HG02870 (cell line): ENCODE measurements around the gene MON1A.
"Not testable (repeated sequence)": the region's sequence is repeated elsewhere in the genome, so short reads cannot be mapped to it uniquely, and the experiment has no call there.

Source experiments
- ATAC-seq: cut with Tn5 transposase; IDR thresholded peaks from one replicate; pipeline ENCODE4 v1.9.1; 2021; ENCODE audit warnings: mild to moderate bottlenecking, moderate library complexity; ENCODE audit not compliant: unreplicated experiment

The MON1A gene, protein sequence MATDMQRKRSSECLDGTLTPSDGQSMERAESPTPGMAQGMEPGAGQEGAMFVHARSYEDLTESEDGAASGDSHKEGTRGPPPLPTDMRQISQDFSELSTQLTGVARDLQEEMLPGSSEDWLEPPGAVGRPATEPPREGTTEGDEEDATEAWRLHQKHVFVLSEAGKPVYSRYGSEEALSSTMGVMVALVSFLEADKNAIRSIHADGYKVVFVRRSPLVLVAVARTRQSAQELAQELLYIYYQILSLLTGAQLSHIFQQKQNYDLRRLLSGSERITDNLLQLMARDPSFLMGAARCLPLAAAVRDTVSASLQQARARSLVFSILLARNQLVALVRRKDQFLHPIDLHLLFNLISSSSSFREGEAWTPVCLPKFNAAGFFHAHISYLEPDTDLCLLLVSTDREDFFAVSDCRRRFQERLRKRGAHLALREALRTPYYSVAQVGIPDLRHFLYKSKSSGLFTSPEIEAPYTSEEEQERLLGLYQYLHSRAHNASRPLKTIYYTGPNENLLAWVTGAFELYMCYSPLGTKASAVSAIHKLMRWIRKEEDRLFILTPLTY

DNA sequence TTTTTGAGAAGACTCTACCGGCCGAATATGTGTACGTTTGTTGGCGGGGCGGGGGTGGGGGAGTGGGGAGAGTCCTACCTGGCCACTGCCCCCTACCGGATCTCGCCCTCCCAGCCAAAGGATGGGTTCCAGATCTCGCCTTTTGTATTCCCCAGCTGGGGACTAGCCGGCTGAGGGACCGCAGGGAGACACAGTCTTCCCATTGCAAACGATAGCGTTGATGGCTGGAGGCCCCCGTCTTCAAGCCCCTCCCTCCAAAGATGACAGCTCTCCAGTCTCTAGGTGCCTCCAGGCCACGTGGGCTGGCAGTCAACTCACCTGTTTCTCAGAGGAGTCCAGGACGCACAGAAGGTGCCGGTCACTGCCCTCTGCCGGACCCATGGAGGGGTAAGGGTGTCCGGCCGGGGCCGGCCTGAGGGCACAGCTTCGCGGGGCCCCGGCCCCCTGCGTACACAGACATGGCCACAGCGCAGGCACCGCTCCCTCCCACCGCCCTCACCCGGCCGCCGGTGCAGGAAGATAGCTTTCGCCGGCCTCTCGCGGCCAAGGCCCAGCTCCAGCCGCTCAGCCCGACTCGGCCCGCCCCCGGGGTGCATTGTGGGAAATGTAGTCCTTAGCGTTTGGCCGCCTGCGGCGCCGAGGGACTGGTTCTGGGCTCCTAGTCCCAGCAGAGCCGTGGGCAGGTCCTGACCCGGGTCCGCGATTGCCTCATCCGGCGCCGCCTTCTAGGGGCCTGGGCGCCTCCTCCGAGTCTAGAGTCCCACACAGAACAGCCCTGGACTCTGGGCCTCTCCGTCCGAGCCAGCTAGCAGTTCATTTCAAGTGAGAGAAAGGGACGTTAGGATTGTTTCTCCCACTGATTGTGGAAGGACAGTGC lies at the start of gene MON1A:
Gene MON1A, minus strand, starts transcription at position 521 of the 877 bp plus-strand sequence. CDS start 16,465 bp downstream, outside the sequence.
- ATAC-seq: peak; percentile 83

DNA sequence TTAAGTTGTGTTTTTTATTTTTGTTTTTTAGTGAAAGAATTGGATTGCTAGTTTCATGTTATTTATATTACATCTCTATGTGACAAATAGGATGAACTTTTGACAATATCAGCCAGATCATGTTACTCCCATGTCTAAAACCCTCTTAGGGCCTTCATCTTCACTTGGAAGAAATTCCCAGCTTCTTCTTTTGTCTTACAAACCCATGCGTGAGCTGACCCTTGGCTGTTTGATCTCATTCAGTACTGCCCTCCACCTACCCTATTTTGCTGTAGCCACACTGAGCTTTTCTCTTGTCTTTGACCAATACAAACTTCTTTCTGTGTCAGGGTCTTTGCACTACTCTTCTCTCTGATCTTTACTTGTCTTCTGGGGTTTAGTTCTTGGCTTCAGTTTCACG lies 47.3 kb upstream of the MON1A start:
- no peak for ATAC-seq

DNA sequence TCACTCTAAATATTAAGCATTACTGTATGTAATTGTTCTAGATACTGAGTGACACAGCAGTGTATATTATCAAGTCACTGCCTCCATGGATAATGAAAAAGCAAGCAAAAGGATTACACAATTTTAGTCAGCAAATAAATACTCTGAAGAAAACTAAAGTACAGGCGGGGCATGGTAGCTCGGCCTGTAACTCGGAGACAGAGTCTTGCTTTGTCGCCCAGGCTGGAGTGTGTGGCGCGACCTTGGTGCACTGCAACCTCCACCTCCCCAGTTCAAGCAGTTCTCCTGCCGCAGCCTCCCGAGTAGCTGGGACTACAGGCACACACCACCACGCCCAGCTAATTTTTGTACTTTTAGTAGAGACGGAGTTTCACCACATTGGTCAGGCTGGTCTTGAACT lies 43.0 kb upstream of the MON1A start:
- ATAC-seq: no peak

DNA sequence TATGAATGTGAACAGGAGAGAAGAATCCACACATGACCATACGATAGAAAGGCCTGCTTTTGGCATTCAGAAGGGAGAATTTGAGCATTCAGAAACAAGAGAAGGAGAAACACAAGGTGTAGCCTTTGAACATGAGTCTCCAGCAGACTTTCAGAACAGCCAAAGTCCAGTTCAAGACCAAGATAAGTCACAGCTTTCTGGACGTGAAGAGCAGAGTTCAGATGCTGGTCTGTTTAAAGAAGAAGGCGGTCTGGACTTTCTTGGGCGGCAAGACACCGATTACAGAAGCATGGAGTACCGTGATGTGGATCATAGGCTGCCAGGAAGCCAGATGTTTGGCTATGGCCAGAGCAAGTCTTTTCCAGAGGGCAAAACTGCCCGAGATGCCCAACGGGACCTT lies 38.7 kb upstream of the MON1A start:
- no peak for ATAC-seq

DNA sequence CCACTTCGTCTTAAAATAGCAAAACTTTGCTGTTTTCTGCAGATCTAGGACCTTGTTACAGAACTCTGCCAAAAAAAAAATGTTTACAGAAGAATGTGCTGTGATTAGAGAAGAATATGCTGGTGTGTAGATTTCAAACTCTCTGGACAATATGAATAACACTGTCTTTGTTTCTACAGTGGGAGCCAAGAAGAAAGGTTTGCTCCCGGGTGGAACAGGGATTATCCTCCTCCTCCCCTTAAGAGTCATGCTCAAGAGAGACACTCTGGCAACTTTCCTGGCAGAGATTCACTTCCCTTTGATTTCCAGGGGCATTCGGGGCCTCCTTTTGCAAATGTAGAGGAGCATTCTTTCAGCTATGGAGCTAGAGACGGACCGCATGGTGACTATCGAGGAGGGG lies 37.7 kb upstream of the MON1A start:
- ATAC-seq: no peak

DNA sequence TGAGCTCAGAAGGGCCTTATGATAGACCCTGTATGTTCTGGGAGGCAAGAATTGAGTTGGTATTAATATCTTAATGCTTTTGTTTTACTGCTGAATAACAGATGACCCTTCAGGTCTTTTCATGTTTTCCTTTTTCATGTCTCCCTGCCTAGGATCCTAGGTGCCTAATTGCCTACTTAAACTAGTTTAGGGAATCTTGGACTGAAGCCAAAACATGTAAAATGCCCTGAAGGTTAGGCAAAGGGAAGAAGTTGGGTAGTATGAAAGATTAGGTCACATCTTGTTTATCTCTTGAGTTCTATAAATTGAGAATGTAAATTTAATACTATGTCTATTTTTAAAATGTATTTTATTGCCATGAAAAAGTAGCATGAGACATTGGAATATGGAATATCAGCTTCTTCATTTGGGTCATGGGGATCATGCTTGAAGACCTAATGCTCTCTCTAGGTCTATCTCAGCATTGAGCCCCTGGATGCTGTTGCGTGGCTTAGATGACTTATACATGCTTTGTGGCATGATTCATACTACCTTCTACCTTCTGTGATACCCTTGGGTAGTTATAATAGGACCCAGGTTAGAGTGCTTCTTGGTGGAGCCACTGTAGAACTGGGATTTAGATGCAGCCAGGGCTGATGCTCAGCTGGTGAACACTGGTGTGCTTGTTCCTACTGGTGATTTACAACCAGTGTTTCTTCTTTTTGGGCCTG lies 36.8 kb upstream of the MON1A start:
- ATAC-seq: no peak

DNA sequence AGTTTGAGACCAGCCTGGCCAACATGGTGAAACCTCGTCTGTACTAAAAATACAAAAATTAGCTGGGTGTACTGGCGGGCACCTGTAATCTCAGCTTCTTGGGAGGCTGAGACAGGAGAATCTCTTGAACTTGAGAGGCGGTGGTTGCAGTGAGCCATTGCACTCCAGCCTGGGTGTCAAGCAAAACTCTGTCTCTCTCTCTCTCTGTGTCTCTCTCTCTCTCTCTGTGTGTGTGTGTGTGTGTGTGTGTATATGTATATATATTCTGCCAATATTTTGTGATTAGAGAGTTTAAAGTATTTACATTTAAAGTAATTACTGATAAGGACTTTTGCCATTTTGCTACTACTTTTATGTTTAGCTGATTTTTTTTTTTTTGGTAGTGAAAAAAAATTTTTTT lies 26.0 kb upstream of the MON1A start:
- ATAC-seq: no peak

DNA sequence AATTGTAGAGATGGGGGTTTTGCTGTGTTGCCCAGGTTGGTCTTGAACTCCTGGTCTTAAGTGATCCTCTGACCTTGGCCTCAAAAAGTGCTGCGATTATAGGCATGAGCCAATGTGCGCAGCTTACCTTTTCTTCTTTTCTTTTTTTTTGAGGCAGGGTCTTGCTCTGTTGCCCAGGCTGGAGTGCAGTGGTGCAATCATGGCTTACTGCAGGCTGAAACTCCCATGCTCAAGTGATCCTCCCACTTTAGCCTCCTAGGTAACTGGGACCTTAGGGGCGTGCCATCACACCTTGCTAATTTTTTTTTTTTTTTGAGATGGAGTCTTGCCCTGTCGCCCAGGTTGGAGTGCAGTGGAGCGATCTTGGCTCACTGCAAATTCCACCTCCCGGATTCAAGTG lies 23.3 kb upstream of the MON1A start:
- no peak for ATAC-seq

DNA sequence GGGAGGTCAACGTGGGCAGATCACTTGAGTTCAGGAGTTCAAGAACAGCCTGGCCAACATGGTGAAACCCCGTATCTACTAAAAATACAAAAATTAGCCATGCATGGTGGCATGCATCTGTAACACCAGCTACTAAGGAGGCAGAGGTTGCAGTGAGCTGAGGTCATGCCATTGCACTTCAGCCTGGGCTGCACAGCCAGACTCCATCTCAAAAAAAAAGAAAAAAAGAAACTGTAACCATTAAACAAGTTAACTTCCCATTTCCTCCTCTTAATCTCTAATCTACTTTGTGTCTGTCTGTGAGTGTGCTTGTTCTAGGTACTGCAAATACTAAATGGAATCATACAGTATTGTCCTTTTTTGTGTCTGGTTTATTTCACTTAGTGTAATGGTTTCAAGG lies 13.0 kb upstream of the MON1A start:
- ATAC-seq: no peak

DNA sequence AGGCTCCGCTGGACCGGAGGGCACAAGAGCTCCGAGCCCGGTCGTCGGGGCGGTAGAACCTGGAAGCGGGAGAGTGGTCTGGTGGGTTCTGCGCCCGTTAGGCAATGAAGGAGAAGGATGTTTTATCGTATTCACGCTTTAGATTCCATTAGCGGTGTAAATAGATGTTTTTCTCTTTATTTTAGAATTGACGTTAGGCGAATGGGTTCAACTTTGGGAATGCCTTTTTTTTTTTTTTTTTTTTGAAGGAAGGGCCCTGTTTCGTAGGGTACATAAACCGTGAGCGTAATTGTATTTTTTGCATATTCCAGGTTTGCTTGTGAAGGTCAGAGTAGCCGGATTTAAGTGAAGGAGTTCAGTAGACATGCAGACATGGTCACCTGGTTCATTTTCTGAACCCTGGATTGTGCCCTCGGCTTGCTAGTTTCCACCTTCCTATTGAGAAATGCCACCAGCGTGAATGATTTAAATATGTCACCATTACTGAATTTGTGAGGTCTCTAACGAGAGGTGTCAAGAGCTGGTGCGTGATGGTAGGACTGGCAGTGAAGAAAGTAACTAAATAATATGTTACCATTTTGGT lies 11.1 kb upstream of the MON1A start:
- ATAC-seq: no peak

DNA sequence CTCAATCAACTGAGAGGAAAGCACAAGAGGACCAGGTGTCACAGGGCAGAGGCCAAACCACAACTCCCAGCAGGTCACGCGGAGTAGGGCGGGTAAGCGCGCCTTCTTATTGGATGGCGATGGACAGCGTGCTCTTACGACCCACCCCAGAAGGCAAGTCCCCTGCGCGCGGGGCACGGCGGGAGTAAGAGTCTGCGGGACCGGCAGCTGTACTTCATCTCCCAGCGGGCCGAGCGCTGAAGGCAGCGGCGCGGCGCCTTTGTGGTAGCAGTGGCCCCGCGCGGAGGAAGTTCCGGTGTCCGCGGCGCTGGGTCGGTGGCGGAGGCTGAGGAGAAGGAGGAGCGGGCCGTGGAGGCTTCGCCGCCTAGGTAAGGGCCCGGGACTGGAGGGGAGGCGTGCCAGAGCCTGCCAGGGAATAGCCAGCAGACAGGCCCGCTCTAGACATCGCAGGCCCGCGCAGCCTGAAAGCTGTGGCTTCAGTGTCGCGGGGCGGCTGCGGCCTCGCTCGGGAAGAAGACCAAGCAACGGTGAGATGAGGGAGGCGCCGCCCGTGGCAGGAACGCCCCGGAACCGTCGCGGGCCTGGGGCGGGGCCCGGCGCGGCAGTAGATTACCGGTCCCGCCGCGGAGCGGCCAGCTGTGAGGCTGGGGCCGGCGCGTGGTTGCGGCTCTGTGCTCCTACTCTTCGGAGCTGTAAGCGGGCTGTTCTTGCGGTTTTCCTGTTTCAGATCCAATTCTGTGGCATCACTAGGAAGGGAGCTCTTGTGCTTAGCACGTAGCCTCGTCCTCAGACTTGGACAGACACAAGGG lies 10.5 kb upstream of the MON1A start, which contains the start of gene RBM6:
Gene RBM6, plus strand, starts transcription at position 293 of the 809 bp plus-strand sequence. CDS start 22,492 bp downstream, outside the sequence.
- peak; percentile 90 for ATAC-seq

DNA sequence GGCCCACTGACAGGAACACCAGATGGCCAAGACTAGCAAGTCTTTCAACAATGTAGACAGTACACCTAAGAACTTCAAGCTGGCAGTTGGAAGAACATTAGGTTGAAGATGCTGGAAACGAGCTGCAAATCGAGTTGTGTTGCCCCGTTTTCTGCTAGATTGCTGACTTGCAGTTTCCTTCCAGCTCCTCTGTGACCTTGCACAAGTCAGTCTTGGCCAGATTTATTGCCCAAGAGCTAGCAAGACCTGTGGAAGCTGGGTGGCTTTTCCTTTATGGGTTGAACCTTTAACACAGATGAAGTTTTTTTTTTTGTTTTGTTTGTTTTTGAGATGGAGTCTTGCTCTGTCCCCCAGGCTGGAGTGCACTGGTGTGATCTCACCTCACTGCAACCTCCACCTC lies 7.5 kb upstream of the MON1A start:
- no peak for ATAC-seq

DNA sequence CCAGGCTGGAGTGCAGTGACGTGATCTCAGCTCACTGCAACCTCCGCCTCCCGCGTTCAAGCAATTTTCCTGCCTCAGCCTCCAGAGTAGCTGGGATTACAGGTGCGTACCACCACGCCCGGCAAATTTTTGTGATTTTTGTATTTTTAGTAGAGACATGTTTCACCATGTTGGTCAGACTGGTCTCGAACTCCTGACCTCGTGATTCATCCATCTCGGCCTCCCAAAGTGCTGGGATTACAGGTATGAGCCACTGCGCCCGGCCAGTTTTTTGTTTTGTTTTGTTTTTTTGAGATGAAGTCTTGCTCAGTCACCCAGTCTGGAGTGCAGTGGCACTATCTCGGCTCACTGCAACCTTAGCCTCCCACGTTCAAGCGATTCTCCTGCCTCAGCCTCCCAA lies 2.7 kb upstream of the MON1A start:
- ATAC-seq: not testable (repeated sequence)

DNA sequence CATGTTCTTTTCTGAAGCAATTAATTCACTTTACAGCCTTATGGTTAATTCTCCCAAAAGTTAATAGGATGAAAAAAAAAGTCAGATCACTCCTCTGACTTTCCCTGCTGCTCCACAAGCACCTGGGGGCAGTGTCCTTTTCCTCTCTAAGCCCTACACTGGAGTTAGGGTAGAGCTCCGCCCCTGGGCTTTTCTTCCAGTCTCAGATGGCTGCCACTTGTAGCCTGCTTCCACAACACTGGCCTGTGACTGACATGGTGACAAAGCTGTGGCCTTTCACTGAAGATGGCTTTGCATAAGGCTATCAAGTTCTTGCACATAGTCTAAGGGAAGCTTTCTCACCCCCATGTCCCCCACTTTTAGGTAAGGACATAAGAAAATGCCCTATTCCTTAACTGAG lies 1.3 kb upstream of the MON1A start:
- ATAC-seq: no peak

DNA sequence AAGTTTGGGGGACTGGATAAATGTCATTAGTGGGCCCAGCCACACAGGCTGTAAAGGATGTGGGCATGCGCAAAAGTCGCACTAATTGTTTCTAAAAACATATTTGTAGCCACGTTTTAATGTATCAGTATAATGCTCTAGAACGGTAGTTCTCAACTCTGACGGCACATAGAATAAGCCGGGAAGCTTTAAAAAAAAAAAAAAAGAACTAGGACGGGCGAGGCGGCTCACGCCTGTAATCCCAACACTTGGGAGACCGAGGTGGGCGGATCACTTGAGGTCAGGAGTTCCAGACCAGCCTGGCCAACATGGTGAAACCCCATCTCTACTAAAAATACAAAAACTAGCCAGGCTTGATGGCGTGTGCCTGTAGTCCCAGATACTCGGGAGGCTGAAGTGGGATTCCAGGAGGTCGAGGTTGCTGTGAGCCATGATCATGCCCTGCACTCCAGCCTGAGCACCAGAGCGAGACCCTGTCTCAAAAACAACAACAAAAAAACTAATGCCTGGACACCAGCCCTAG lies 618 bp upstream of the MON1A start:
- ATAC-seq: no peak

DNA sequence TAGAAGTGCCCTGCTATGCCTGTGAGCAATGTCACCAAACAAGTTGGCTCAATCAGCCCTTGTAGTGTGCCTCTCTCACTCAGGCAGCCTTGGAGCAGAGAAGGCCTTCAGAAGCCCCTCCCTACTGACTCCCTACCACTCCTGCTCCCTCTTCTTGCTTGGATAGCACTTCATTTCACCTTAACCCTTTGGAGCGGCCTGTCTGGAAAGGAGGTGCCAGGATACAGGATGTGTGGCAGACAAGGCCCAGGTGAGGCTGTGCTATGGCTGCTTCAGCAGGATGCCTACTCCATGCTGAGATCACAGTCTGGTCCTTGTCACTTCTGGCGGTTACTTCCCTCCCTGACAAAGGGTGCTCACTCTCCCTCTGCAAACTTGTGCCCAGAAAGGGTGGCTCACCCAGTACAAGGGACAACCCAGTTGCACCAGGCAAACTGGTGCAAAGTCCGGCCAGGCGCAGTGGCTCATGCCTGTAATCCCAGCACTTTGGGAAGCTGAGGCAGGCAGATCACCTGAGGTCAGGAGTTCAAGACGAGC lies 1.1 kb downstream of the MON1A start:
- ATAC-seq: no peak

DNA sequence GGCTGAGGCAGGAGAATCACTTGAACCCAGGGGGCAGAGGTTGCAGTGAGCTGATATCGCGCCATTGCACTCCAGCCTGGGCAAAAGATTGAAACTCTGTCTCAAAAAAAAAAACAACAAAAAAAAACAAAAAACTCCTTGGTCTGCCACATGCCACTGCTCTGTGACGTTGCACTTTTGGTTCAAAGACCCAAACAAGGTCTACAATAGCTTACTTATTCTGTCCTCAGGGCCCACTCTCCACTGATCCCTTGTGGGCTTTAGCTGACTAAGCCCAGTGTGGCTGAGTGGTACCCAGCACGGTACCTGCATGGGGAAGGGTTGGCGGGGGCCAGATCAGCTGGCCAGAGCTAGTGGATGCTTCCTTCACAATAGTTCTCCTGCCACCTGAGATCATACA lies 1.8 kb downstream of the MON1A start:
- ATAC-seq: no peak

DNA sequence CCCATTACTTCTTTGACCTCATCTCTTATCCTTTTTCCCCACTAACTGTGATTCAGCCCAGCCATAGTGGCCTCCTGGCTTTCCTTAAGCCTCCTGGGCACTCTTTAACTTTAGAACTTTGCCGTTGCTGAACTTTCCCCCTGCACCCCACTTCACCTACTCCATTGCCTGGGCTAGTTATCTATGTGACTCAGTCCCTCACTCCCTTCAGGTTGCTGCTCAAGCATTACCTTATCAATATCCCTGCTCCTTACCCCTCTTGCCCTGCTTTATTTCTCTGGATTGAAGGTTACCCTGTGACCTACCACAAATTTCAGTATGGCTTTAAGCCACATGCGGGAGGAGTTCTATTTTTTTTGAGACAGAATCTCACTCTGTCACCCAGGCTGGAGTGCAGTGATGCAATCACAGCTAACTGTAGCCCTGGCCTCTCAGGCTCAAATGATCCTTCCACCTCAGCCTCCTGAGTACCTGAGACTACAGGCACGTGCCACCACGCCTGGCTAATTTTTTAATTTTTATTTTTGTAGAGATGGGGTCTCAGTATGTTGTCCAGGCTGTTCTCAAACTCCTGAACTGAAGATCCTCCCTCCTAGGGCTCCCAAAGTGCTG lies 3.4 kb downstream of the MON1A start:
- no peak for ATAC-seq

DNA sequence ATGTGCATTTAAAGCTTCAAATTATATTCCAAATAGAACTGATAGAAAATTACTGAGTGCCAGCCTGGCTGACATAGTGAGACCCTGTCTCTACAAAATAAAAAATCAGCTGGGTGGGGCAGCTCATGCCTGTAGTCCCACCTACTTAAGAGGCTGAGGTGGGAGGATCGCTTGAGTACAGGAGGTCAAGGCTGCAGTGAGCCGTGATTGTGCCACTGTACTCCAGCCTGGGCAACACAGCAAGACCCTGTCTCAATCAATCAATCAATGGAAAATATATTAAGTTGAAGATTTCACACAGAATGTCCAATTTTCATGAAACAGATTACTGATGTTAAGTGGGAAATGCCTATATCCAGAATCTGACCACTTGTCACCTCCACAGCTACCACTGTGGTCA lies 4.1 kb downstream of the MON1A start:
- no peak for ATAC-seq
